ENCODE results near the gene TTYH2. TPM values are rescaled to one million over a fixed set of nuclear protein-coding genes. Genes with fewer than 3 reads are reported as not detected.
A peak's percentile ranks its signal among the peaks of the same experiment; 100 is the strongest.

The TTYH2 gene
- total RNA-seq, 1 donor from 2014 or later = 12.4 TPM

DNA sequence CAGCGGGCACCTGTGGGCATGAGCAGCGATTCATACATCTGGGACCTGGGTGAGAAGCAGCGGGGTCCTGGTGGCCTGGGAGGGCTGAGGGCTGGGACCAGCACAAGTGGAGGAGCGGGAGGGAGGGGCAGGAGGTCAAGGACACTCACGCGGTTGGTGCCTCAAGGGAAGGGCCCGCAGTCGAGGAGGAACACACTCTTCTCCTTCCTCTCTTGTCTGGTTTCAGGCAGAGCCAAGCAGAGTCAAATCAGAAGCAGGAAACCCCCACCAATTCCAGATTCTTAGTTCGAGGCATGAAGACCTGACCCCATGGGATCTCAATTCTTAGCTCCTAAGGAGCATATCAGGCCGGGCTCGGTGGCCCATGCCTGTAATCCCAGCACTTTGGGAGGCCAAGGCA lies 76.3 kb downstream of the TTYH2 start:
- Mint-ChIP-seq H3K9me3 (no peaks in the 10 kb centered on the region), H3K27ac (no peak overlapping the region), H3K27me3 (peaks cover 5% of the 10 kb centered on the region), H3K4me1 (ENCODE audit: unreplicated experiment) (peaks cover 5% of the 10 kb centered on the region), H3K4me3 (no peak overlapping the region), H3K36me3 (no peaks in the 10 kb centered on the region)
- DNase-seq (ENCODE audit: extremely low spot score, unreplicated experiment) = no peak
- TF ChIP-seq, protein P1, sequence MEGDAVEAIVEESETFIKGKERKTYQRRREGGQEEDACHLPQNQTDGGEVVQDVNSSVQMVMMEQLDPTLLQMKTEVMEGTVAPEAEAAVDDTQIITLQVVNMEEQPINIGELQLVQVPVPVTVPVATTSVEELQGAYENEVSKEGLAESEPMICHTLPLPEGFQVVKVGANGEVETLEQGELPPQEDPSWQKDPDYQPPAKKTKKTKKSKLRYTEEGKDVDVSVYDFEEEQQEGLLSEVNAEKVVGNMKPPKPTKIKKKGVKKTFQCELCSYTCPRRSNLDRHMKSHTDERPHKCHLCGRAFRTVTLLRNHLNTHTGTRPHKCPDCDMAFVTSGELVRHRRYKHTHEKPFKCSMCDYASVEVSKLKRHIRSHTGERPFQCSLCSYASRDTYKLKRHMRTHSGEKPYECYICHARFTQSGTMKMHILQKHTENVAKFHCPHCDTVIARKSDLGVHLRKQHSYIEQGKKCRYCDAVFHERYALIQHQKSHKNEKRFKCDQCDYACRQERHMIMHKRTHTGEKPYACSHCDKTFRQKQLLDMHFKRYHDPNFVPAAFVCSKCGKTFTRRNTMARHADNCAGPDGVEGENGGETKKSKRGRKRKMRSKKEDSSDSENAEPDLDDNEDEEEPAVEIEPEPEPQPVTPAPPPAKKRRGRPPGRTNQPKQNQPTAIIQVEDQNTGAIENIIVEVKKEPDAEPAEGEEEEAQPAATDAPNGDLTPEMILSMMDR (conservative IDR thresholded peaks at IDR 0.05) = no peak

DNA sequence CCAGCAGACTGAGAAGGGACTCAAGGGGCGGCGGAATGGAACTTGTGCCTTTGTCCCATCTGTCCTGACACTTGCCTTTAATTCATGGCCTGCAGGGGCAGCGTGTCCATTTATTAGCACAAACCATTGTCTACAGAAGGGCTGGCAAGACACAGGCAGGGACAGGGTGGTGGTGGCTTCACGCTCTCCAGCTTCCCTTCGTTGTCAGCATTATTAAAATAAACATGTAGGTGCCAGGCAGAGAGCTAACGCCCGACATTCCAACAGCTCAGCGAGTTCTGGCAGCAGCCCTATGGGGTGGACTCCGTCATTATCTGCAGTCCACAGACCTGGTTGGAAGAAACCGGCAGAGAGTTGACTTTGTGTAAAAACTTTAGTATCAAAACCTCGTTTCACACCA lies 77.0 kb downstream of the TTYH2 start:
- TF ChIP-seq, protein P1 (conservative IDR thresholded peaks at IDR 0.05) = peak; percentile 34

DNA sequence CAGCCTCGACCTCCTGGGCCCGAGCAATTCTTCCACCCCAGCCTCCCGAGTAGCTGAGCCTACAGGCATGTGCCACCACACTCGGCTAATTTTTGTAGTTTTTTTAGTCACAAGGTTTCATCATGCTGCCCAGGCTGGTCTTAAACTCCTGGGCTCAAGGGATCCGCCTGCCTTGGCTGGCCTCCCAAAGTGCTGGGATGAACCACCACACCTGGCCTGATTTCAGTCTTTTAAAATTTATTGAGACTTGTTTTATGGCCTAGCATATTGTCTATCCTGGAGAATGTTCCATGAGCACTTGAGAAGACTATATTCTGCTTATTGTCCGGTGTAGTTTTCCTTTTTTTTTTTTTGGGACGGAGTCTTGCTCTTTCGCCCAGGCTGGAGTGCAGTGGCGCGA lies 79.1 kb downstream of the TTYH2 start:
- Mint-ChIP-seq H3K27ac (no peak overlapping the region), H3K4me1 (ENCODE audit: unreplicated experiment) (peaks cover 12% of the 10 kb centered on the region), H3K4me3 (no peak overlapping the region), H3K27me3 (peaks cover 7% of the 10 kb centered on the region), H3K9me3 (no peaks in the 10 kb centered on the region), H3K36me3 (no peaks in the 10 kb centered on the region)
- TF ChIP-seq, protein P1 (conservative IDR thresholded peaks at IDR 0.05) = no peak
- no peak for DNase-seq (ENCODE audit: extremely low spot score, unreplicated experiment)

More for the DNA sequence above, 77.0 kb downstream of the TTYH2 start:
- Mint-ChIP-seq H3K27ac (no peak overlapping the region), H3K9me3 (no peaks in the 10 kb centered on the region), H3K36me3 (no peaks in the 10 kb centered on the region), H3K4me3 (no peak overlapping the region), H3K4me1 (ENCODE audit: unreplicated experiment) (no peaks in the 10 kb centered on the region), H3K27me3 (peaks cover 3% of the 10 kb centered on the region)
- DNase-seq (ENCODE audit: extremely low spot score, unreplicated experiment) = no peak

DNA sequence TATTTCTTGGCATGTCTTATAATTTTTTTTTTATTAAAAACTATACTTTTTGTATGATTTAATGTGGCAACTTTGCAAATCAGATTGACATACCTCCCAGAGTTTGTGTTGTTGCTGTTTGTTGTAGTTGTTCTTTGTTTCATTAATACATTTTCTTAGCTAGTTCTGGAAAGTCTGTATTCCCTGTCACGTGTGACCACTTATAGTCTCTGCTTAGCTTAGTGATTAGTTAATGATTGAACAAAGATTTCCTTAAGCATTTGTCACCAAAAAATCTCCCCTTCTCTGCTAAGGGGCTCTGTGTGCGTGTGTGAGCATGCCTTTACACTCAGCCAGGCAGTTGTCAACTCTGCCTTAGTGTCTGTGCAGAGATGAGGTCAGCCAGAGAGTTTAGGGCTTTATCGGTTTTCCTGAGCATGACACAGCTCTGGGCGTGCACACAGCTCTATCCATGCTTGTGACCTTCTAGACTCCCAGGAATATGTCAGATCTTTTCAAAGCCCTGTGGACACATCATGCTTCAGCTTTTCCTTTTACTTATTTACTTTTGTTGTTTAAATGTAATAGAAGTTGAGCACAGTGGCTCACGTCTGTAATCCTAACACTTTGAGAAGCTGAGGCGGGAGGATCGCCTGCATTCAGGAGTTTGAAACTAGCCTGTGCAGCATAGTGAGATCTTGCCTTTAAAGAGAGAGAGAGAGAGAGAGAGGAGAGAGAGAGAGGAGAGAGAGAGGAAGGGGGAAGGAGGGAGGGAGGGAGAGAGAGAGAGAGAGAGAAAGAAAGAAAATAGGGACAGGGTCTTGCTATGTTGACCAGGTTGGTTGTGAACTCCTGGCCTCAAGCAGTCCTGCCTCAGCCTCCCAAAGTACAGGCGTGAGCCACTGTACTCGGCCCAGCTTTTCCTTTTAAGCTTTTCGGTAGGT lies 82.5 kb downstream of the TTYH2 start:
- TF ChIP-seq, protein P1 (conservative IDR thresholded peaks at IDR 0.05) = no peak
- H3K4me1 Mint-ChIP-seq (ENCODE audit: unreplicated experiment) = peaks cover 12% of the 10 kb centered on the region
- H3K27ac Mint-ChIP-seq = peak overlapping the region; percentile 56
- no peak for DNase-seq (ENCODE audit: extremely low spot score, unreplicated experiment)
- H3K9me3 Mint-ChIP-seq = no peaks in the 10 kb centered on the region
- peaks cover 12% of the 10 kb centered on the region for H3K27me3 Mint-ChIP-seq
- H3K36me3 Mint-ChIP-seq = no peaks in the 10 kb centered on the region
- H3K4me3 Mint-ChIP-seq = no peak overlapping the region

DNA sequence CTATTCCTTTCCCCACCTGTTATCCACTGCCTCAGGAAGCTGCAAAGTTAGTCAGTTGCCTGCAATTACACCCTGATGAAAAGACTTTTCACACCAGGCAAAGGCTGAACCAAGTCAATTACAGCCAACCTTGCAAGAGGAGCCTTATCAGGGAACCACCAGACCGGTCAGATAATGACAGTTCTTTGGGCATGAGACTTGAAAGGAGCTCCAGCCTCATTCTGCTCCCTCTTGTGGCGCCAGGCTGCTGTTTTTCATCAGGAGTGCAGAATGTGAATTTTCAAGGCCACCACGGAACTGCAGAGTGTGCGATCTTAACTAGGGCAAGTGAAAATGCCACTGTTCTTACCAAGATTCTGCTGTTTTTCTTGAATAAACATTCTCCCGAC lies 83.2 kb downstream of the TTYH2 start:
- Mint-ChIP-seq H3K4me3 (no peak overlapping the region), H3K27ac (no peak overlapping the region), H3K36me3 (no peaks in the 10 kb centered on the region), H3K27me3 (peaks cover 15% of the 10 kb centered on the region), H3K9me3 (no peaks in the 10 kb centered on the region), H3K4me1 (ENCODE audit: unreplicated experiment) (peaks cover 12% of the 10 kb centered on the region)
- TF ChIP-seq, protein P1 (conservative IDR thresholded peaks at IDR 0.05) = peak; percentile 80
- DNase-seq (ENCODE audit: extremely low spot score, unreplicated experiment) = no peak

Data from type B pancreatic cell (in vitro differentiated cells).